Parathyroid adenoma (tissue), 2 donors: ENCODE results near the gene AACS.

Experiments
- H2AFZ ChIP-seq: fragments of 300-600 bp; sonication (generic); one replicate; pipeline ENCODE4 v1.7.0; 2017; ENCODE audit warnings: antibody characterized with exemption, mild to moderate bottlenecking
- H3K27ac ChIP-seq: fragments of 300-600 bp; sonication (generic); one replicate; pipeline ENCODE4 v1.7.0; 2017
- H3K27me3 ChIP-seq: fragments of 300-600 bp; sonication (generic); one replicate; pipeline ENCODE4 v1.7.0; 2017; ENCODE audit warnings: low read length; ENCODE audit not compliant: control insufficient read depth, insufficient read depth
- H3K36me3 ChIP-seq: fragments of 300-600 bp; sonication (generic); one replicate; pipeline ENCODE4 v1.7.0; 2017; ENCODE audit warnings: low read length; ENCODE audit not compliant: control insufficient read depth, insufficient read depth
- H3K4me1 ChIP-seq: fragments of 300-600 bp; sonication (generic); one replicate; pipeline ENCODE4 v1.7.0; 2017; ENCODE audit warnings: control low read depth
- H3K4me2 ChIP-seq: fragments of 300-600 bp; sonication (generic); one replicate; pipeline ENCODE4 v1.7.0; 2017; ENCODE audit warnings: low read length
- H3K4me3 ChIP-seq: fragments of 300-600 bp; sonication (generic); one replicate; pipeline ENCODE4 v1.7.0; 2017; ENCODE audit warnings: low read depth, low read length
- H3K79me2 ChIP-seq: fragments of 300-600 bp; sonication (generic); one replicate; pipeline ENCODE4 v1.7.0; 2017; ENCODE audit warnings: control low read depth
- H3K9ac ChIP-seq: fragments of 300-600 bp; sonication (generic); one replicate; pipeline ENCODE4 v1.7.0; 2017; ENCODE audit warnings: mild to moderate bottlenecking
- H3K9me3 ChIP-seq: fragments of 300-600 bp; sonication (generic); one replicate; pipeline ENCODE4 v1.7.0; 2017; ENCODE audit warnings: low read length; ENCODE audit not compliant: control insufficient read depth
- TF ChIP-seq, protein P1 (sequence below): fragments of 300-600 bp; sonication (generic); IDR thresholded peaks from one replicate; pipeline ENCODE4 v1.7.0; 2017; ENCODE audit warnings: antibody characterized with exemption, mild to moderate bottlenecking
- donor health status: primary hyperparathyroidism.

Gene AACS

DNA sequence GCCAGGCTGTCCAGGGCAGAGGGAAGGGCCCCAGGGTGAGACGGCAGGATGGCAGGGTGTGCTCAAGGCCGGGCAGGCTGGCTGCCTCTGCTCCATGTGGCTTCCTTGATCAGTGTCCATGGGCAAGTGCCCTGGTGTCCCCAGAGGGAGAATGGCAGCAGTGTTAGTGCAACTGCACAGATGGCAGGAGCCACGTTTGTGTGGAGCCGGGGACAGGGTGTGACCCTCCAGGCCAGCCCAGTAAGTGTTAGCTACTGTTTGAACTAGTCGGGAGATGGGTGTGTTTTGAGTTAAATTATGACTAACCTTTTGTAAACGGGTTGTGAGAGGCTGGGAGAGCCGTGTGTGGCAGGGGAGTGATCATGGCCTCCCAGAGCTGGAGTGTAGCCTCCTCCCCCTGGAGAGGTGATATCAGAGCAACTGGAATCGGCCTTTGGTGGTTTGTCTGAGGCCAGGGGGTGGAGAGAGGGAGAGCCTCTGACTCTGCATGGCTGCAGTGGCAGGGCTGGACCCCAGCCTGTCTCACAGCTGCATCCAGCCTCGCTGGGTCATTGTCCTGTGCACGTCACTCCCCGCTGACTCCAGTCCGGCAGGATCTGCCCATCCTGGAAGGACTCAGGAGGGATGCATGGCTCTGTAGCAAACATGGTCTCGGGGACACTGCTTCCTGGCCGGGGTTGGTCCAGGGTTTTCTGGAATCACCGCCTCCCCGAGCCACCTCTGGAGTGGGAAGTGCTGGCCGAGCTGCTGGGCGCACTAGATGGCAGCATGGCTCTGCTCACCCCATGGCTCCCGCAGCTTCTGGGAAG, 27.8 kb downstream of the AACS start:
- Histone ChIP-seq H3K4me3 (no peak overlapping the region), H3K9me3 (no peaks in the 10 kb centered on the region), H3K4me2 (no peak overlapping the region), H3K36me3 (no peaks in the 10 kb centered on the region), H3K79me2 (peaks cover 23% of the 10 kb centered on the region), H3K4me1 (no peaks in the 10 kb centered on the region), H3K27ac (no peak overlapping the region), H3K9ac (no peak overlapping the region), H2AFZ (no peak overlapping the region), H3K27me3 (no peaks in the 10 kb centered on the region)
- TF ChIP-seq, protein P1, sequence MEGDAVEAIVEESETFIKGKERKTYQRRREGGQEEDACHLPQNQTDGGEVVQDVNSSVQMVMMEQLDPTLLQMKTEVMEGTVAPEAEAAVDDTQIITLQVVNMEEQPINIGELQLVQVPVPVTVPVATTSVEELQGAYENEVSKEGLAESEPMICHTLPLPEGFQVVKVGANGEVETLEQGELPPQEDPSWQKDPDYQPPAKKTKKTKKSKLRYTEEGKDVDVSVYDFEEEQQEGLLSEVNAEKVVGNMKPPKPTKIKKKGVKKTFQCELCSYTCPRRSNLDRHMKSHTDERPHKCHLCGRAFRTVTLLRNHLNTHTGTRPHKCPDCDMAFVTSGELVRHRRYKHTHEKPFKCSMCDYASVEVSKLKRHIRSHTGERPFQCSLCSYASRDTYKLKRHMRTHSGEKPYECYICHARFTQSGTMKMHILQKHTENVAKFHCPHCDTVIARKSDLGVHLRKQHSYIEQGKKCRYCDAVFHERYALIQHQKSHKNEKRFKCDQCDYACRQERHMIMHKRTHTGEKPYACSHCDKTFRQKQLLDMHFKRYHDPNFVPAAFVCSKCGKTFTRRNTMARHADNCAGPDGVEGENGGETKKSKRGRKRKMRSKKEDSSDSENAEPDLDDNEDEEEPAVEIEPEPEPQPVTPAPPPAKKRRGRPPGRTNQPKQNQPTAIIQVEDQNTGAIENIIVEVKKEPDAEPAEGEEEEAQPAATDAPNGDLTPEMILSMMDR: no peak

DNA sequence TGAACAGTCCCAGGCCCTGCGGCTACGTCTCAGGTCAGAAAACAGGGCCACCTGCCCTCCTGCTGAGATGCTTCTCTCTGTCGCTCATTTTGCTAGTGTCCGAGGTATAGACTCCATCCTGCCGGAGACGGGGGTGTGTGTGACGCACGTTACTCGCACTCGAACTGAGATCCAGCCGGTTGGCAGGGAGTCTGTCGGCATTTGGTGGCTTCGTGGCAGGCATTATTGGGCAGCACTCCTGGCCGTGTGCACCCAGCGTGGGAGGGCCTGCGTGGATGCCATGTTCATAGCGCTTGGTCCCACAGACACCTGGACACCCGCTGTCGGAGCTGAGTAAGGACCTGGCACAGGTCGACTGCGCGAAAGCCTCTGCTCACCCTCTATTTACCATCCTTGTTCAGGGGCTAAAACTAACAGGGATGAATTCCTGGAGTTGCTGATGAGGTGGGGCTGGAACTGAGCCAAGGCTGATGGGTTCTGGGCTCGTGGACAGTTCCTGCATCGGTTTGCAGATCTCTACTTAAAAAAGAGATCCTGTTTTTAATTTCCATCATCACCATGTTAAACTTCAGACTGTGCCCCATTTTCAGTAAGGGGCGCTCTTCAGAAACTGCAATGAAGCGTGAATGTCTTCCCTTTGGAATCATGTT, 28.6 kb downstream of the AACS start:
- no peaks in the 10 kb centered on the region for H3K4me1 ChIP-seq
- no peaks in the 10 kb centered on the region for H3K9me3 ChIP-seq
- no peak overlapping the region for H2AFZ ChIP-seq
- H3K36me3 ChIP-seq: no peaks in the 10 kb centered on the region
- no peak overlapping the region for H3K4me2 ChIP-seq
- H3K79me2 ChIP-seq: peaks cover 23% of the 10 kb centered on the region
- H3K27me3 ChIP-seq: no peaks in the 10 kb centered on the region
- TF ChIP-seq, protein P1: no peak
- H3K27ac ChIP-seq: no peak overlapping the region
- no peak overlapping the region for H3K4me3 ChIP-seq
- H3K9ac ChIP-seq: no peak overlapping the region

DNA sequence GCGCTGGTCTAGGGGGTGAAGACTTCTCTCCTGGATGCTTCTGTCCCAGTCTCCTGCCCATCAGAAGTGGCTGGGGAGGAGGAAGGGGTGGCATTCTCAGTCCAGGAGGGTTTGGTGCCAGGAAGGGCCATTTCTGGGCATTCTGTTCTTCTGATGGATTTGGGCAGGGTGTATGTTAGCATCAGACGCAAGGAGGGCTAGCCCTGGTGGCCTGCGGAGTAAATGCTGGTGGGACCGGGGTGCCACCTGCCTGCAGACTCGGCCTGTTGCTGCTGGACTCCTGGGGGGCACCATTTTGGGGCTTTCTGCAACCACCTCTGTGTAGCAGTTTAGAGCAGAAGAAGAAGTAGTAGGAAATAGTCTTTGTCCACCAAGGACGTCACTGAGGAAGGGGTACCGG, 31.7 kb downstream of the AACS start:
- H3K4me2 ChIP-seq: no peak overlapping the region
- no peak overlapping the region for H3K27ac ChIP-seq
- H3K36me3 ChIP-seq: no peaks in the 10 kb centered on the region
- peaks cover 11% of the 10 kb centered on the region for H3K79me2 ChIP-seq
- H2AFZ ChIP-seq: no peak overlapping the region
- TF ChIP-seq, protein P1: no peak
- no peak overlapping the region for H3K9ac ChIP-seq
- no peak overlapping the region for H3K4me3 ChIP-seq
- H3K27me3 ChIP-seq: no peaks in the 10 kb centered on the region
- no peaks in the 10 kb centered on the region for H3K9me3 ChIP-seq
- no peaks in the 10 kb centered on the region for H3K4me1 ChIP-seq

DNA sequence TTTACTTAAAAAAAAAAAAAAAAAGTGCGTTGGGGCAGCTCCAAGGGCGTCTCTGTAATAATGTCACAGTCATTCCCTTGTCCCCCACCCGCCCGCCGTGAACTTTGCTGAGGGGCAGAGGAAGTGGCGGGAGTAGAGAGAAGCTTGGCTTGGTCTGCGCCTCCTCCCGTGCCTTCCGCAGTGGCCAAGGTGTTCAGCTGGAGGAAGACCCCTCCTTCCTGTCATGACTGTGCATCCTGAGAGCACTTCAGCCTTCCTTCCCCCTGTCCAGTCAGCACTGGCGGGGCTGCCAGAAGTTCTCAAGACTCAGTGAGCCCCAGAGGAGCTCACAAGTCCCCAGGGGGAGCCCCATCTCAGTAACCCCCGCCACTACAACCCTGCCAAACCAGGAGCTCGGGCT, 32.2 kb downstream of the AACS start:
- H2AFZ ChIP-seq: no peak overlapping the region
- no peaks in the 10 kb centered on the region for H3K27me3 ChIP-seq
- H3K79me2 ChIP-seq: peaks cover 11% of the 10 kb centered on the region
- no peak overlapping the region for H3K9ac ChIP-seq
- no peaks in the 10 kb centered on the region for H3K9me3 ChIP-seq
- no peaks in the 10 kb centered on the region for H3K4me1 ChIP-seq
- no peak overlapping the region for H3K4me3 ChIP-seq
- no peak overlapping the region for H3K27ac ChIP-seq
- H3K4me2 ChIP-seq: no peak overlapping the region
- TF ChIP-seq, protein P1: no peak
- no peaks in the 10 kb centered on the region for H3K36me3 ChIP-seq
